Motor neuron (in vitro differentiated cells): ENCODE results near the gene STAC3. TPM values are rescaled to one million over a fixed set of nuclear protein-coding genes. Genes with fewer than 3 reads are reported as not detected.

Experiments
- ATAC-seq, 8 experiments: fragments of 200-7000 bp; cut with Tn5 transposase; replicated peaks in 6 of 8; 2 replicates each; pipeline ENCODE4 v1.8.0; 2021; ENCODE audit warnings: mild to moderate bottlenecking in 8 of 8, moderate library complexity in 8 of 8
- H3K27ac ChIP-seq, 2 donors: fragments of 250-450 bp; sonication (Bioruptor Pico); 2 replicates each; pipeline ENCODE4 v1.9.0; 2021; ENCODE audit warnings: antibody characterized with exemption in 2 of 2, mild to moderate bottlenecking in 2 of 2, moderate library complexity in 1 of 2
- H3K4me1 ChIP-seq, 2 donors: fragments of 250-450 bp; sonication (Bioruptor Pico); replicated peaks in 1 of 2; 2 replicates each; pipeline ENCODE4 v1.6.1; 2021; ENCODE audit warnings: antibody characterized with exemption in 2 of 2, mild to moderate bottlenecking in 2 of 2, moderate library complexity in 1 of 2
- H3K4me3 ChIP-seq, 5 donors: fragments of 250-450 bp; sonication (Bioruptor Pico); 2 replicates each; pipeline ENCODE4 v1.9.0; 2021; ENCODE audit warnings: antibody characterized with exemption in 5 of 5, mild to moderate bottlenecking in 5 of 5, moderate library complexity in 4 of 5
- WGBS, 10 experiments: fragments of 450-650 bp; shearing (Covaris generic); methylation state at CpG; one replicate each; pipeline ENCODE4 v1.0.0; 2022; 5-methylcytosine and 5-hydroxymethylcytosine counted together
- in situ Hi-C, 9 experiments: fragments of 400-800 bp; cut with MboI; loops; one replicate each; pipeline ENCODE4 v1.15.0; 2021; ENCODE audit warnings: low sequenced_read_pairs in 9 of 9, low pct_unique_long_range_greater_than_20kb in 2 of 9; ENCODE audit not compliant: unreplicated experiment in 9 of 9
- total RNA-seq, 8 experiments: library from RNA; unstranded; fragments of 300-600 nt; gene quantifications; 2 replicates each; pipeline versions ENCODE4 v1.2.3 to v1.2.4, GENCODE V29; 2022

The STAC3 gene
- total RNA-seq, 8 experiments from 2014 or later: 0.87 to 4.8 (median 1.5) TPM

DNA sequence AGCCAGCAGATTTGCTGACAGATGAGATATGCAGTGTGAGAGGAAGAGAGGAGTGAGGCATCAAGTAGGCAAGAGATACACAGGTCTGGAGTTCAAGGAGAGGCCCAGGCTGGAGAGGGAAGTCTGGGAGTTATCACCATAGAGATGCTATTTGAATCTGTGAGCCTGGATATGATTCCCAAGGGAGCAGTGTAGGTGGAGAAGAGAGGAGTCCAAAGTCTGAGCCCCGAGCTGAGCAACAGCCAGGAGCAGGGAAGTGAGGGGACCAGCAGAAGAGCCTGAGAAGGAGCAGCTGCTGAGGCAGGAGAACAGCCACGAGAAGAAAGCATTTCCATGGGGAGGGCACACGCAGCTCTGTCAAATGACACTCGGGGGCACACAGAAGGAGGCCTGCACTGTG lies 54.5 kb downstream of the STAC3 start:
- no peaks in the 10 kb centered on the region for H3K4me1 ChIP-seq
- WGBS, 10 experiments: 51 to 100% (median 62%) methylated on average over 1 to 4 of the region's 4 CpGs; no CpG with 5 or more reads in 6 of the 10 experiments
- H3K27ac ChIP-seq: no peak overlapping the region
- H3K4me3 ChIP-seq: no peak overlapping the region
- in situ Hi-C loops: no loop called here
- no peak for ATAC-seq

DNA sequence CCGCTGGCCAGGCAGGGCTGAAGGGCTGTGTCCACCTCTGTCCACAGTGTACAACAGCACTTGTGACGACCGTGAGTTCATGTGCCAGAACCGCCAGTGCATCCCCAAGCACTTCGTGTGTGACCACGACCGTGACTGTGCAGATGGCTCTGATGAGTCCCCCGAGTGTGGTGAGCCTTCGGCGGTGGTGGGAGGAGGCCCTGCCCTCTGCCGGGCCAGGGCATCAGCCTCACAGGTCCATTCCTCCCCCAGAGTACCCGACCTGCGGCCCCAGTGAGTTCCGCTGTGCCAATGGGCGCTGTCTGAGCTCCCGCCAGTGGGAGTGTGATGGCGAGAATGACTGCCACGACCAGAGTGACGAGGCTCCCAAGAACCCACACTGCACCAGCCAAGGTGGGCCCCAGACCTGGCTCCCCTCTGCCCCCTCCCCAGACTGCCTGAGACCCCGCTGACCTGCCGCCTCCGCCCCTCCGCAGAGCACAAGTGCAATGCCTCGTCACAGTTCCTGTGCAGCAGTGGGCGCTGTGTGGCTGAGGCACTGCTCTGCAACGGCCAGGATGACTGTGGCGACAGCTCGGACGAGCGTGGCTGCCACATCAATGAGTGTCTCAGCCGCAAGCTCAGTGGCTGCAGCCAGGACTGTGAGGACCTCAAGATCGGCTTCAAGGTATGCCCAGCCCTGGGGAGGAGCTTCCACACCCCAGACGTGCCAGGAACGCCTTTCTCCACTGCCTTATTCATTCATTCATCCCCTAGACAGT lies 55.2 kb downstream of the STAC3 start:
- in situ Hi-C loops: no loop called here
- H3K27ac ChIP-seq: no peak overlapping the region
- ATAC-seq: no peak

DNA sequence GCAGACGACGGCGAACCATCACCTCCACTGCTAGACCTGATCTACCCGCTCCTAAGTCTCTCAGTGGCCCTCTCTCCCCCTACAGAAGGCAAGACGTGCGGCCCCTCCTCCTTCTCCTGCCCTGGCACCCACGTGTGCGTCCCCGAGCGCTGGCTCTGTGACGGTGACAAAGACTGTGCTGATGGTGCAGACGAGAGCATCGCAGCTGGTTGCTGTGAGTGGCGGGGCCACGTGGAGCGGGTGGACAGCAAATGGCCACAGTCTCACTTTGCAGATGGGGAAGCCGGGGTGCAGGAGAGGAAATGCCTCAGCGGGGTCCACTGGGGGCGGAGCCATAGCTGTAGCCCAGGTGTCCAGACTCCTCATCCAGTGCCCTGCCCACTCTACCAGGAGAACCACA lies 55.8 kb downstream of the STAC3 start:
- in situ Hi-C loops: no loop called here
- WGBS, 10 experiments: 94 to 100% methylated on average over 1 to 10 of the region's 19 CpGs; no CpG with 5 or more reads in 8 of the 10 experiments
- ATAC-seq: no peak
- Histone ChIP-seq H3K4me1 (no peaks in the 10 kb centered on the region), H3K27ac (no peak overlapping the region), H3K4me3 (no peak overlapping the region)

More for the DNA sequence above, 55.2 kb downstream of the STAC3 start:
- H3K4me1 ChIP-seq: no peaks in the 10 kb centered on the region
- WGBS, 10 experiments: 80 to 100% (median 90%) methylated on average over 1 to 13 of the region's 34 CpGs; no CpG with 5 or more reads in 7 of the 10 experiments
- H3K4me3 ChIP-seq: no peak overlapping the region

DNA sequence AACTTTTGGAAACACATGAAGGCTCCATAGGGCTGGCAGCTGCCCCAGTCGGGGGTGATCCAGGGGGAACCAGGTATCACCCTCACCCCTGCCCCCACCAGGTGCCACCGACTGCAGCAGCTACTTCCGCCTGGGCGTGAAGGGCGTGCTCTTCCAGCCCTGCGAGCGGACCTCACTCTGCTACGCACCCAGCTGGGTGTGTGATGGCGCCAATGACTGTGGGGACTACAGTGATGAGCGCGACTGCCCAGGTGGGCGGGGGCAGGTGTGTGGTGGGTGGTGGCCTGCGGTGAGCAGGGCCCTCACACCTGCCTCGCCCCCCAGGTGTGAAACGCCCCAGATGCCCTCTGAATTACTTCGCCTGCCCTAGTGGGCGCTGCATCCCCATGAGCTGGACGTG lies 56.7 kb downstream of the STAC3 start:
- no peak for ATAC-seq
- in situ Hi-C loops: no loop called here

DNA sequence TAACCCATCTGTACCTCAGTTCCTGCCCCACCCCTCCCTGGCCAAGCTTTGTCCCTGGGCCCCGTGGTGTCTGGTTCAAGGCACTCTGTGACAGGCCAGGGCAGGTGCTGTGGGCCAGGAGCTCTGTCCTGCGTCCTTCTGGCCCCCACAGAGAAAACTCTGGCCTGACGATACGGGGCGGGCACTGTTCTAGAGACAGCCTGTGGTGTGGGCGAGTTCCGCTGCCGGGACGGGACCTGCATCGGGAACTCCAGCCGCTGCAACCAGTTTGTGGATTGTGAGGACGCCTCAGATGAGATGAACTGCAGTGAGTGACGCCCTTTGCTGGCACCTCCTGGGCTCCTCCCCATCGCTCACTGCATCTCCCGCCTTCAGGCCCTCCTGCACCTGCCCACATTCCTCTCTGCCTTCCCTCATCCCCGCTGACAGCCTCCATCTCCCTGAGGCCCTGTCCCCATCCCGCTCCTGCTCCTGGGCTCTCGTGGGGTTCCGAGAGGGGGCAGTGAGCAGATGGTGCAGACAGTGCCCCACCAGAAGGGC lies 57.2 kb downstream of the STAC3 start:
- Histone ChIP-seq H3K4me3 (no peak overlapping the region), H3K27ac (no peak overlapping the region), H3K4me1 (no peaks in the 10 kb centered on the region)
- WGBS, 10 experiments: 71 to 83% (median 83%) methylated on average over 1 to 3 of the region's 19 CpGs; no CpG with 5 or more reads in 7 of the 10 experiments
- in situ Hi-C loops: no loop called here
- no peak for ATAC-seq

More for the DNA sequence above, 56.7 kb downstream of the STAC3 start:
- no peak overlapping the region for H3K27ac ChIP-seq
- H3K4me3 ChIP-seq: no peak overlapping the region
- H3K4me1 ChIP-seq: no peaks in the 10 kb centered on the region
- 83 to 100% methylated on average over 1 to 6 of the region's 18 CpGs; no CpG with 5 or more reads in 8 of the 10 experiments for WGBS, 10 experiments

Other genes with a start within 250 kb of the STAC3 start
- gene ZBTB39, start 244.6 kb downstream of the STAC3 start, total RNA-seq: 10 to 100 TPM in 3 of 8 experiments, 1 to 10 TPM in 5; 4.4 to 17.8 (median 9.3) TPM
- gene TAC3, start 234.7 kb downstream of the STAC3 start, total RNA-seq: 10 to 100 TPM in 1 of 8 experiments, 1 to 10 TPM in 2, not detected in 5; 2.4 to 11.2 (median 3.6) TPM
- under 1 TPM in 4 of 8 experiments, not detected in 4; 0.31 to 0.67 (median 0.34) TPM for gene MYO1A, start 201.1 kb downstream of the STAC3 start, total RNA-seq
- 10 to 100 TPM in 3 of 8 experiments, 1 to 10 TPM in 5; 3.7 to 19.8 (median 6.4) TPM for gene NEMP1, start 172.4 kb downstream of the STAC3 start, total RNA-seq
- 10 to 100 TPM; 13.4 to 41.1 (median 24.0) TPM for gene NAB2, start 162.1 kb downstream of the STAC3 start, total RNA-seq
- 100 to 1,000 TPM in 2 of 8 experiments, 10 to 100 TPM in 2, 1 to 10 TPM in 4; 1.6 to 126 (median 13.3) TPM for gene STAT6, start 139.8 kb downstream of the STAC3 start, total RNA-seq
- gene LRP1, start 122.7 kb downstream of the STAC3 start, total RNA-seq: 100 to 1,000 TPM in 2 of 8 experiments, 10 to 100 TPM in 6; 36.6 to 182 (median 55.3) TPM
- under 1 TPM in 5 of 8 experiments, not detected in 3; 0.57 to 0.81 (median 0.71) TPM for gene LRP1-AS, start 103.6 kb downstream of the STAC3 start, total RNA-seq
- gene NXPH4, start 34.4 kb downstream of the STAC3 start, total RNA-seq: 10 to 100 TPM in 5 of 8 experiments, 1 to 10 TPM in 1, under 1 TPM in 2; 0.36 to 16.3 (median 10.7) TPM
- 100 to 1,000 TPM in 5 of 8 experiments, 10 to 100 TPM in 3; 72.9 to 187 (median 120) TPM for gene SHMT2, start 21.5 kb downstream of the STAC3 start, total RNA-seq
- 10 to 100 TPM; 14.7 to 75.2 (median 31.6) TPM for gene R3HDM2, start 179.9 kb upstream of the STAC3 start, total RNA-seq
- under 1 TPM; 0.14 to 0.85 (median 0.22) TPM for gene INHBC, start 183.6 kb upstream of the STAC3 start, total RNA-seq
- gene INHBE, start 204.1 kb upstream of the STAC3 start, total RNA-seq: 10 to 100 TPM in 2 of 8 experiments, 1 to 10 TPM in 3, under 1 TPM in 3; 0.41 to 19.9 (median 2.6) TPM
- 1 to 10 TPM in 7 of 8 experiments, under 1 TPM in 1; 0.66 to 8.3 (median 3.2) TPM for gene GLI1, start 208.6 kb upstream of the STAC3 start, total RNA-seq
- 1 to 10 TPM in 5 of 8 experiments, under 1 TPM in 3; 0.45 to 6.2 (median 2.0) TPM for gene ARHGAP9, start 228.7 kb upstream of the STAC3 start, total RNA-seq
- 100 to 1,000 TPM; 133 to 437 (median 224) TPM for gene MARS1, start 236.9 kb upstream of the STAC3 start, total RNA-seq